Astrocyte (in vitro differentiated cells and primary cell): ENCODE results near the gene COL12A1.

Experiments used
- EZH2 ChIP-seq: IDR thresholded peaks from 2 replicates; pipeline ENCODE4 v1.6.1; 2012; ENCODE audit warnings: mild to moderate bottlenecking, low read length, inconsistent platforms; ENCODE audit not compliant: insufficient read depth
- TF ChIP-seq, protein P1 (sequence below): IDR thresholded peaks from 2 replicates; pipeline ENCODE4 v1.5.1; 2011; ENCODE audit warnings: low read depth, mild to moderate bottlenecking, inconsistent platforms, low read length, moderate library complexity; ENCODE audit not compliant: insufficient read depth

DNA sequence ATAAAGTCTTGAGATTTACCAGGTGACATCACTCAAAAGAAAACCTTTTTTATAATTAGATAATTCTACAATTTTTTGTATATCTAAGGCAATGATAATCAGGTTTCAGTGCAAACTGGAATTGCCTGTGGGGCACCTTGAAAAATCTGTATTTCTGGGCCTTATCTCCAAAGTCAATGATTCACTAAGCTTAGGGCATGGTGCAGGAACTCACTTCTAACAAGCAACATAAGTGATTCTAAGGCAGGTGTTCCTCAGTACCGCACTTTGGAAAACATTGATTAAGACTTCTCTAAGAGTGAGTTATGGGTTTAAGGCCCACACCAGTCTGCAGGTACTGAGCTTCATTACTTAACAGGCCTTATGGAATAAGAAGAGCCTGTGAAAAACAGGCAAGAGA, 115.3 kb downstream of the COL12A1 start:
- TF ChIP-seq, protein P1, sequence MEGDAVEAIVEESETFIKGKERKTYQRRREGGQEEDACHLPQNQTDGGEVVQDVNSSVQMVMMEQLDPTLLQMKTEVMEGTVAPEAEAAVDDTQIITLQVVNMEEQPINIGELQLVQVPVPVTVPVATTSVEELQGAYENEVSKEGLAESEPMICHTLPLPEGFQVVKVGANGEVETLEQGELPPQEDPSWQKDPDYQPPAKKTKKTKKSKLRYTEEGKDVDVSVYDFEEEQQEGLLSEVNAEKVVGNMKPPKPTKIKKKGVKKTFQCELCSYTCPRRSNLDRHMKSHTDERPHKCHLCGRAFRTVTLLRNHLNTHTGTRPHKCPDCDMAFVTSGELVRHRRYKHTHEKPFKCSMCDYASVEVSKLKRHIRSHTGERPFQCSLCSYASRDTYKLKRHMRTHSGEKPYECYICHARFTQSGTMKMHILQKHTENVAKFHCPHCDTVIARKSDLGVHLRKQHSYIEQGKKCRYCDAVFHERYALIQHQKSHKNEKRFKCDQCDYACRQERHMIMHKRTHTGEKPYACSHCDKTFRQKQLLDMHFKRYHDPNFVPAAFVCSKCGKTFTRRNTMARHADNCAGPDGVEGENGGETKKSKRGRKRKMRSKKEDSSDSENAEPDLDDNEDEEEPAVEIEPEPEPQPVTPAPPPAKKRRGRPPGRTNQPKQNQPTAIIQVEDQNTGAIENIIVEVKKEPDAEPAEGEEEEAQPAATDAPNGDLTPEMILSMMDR, result no peak
- TF ChIP-seq EZH2, result no peak
